CD4-positive, alpha-beta memory T cell (primary cell): ENCODE data around the gene CXCR4. TPM values are rescaled to one million over a fixed set of nuclear protein-coding genes. Genes with fewer than 3 reads are reported as not detected.

Source experiments
- CTCF ChIA-PET: fragments of 350-600 bp; sonication (Branson Sonifier 250); formaldehyde crosslinking; loops from one replicate; lab custom pipeline; 2021; ENCODE audit warnings: inconsistent platforms; ENCODE audit not compliant: partially characterized antibody; lab: Charles Lee
- POLR2A ChIA-PET: fragments of 350-600 bp; sonication (Branson Sonifier 250); formaldehyde crosslinking; loops from one replicate; lab custom pipeline; 2021; ENCODE audit not compliant: partially characterized antibody; lab: Charles Lee
- DNase-seq, 5 donors: peaks; one replicate each; pipeline versions ENCODE4 v3.0.0 to v3.0.0-alpha.2; 2020 to 2022; ENCODE audit warnings: mixed read lengths in 1 of 5
- H3K27ac ChIP-seq: one replicate; pipeline ENCODE4 v1.7.0; 2013; ENCODE audit warnings: low read depth, low read length
- H3K27me3 ChIP-seq: 2 replicates; pipeline ENCODE4 v1.7.0; 2013; ENCODE audit warnings: mild to moderate bottlenecking, low read length, moderate library complexity; ENCODE audit not compliant: insufficient read depth
- H3K36me3 ChIP-seq: 2 replicates; pipeline ENCODE4 v1.7.0; 2013; ENCODE audit warnings: mild to moderate bottlenecking, low read length, moderate library complexity; ENCODE audit not compliant: insufficient read depth
- H3K4me1 ChIP-seq: 2 replicates; pipeline ENCODE4 v1.7.0; 2013; ENCODE audit warnings: mild to moderate bottlenecking, low read length, moderate library complexity; ENCODE audit not compliant: insufficient read depth
- H3K4me3 ChIP-seq, 2 donors: one replicate each; pipeline ENCODE4 v1.7.0; 2013; ENCODE audit warnings: low read length in 2 of 2, mild to moderate bottlenecking in 1 of 2
- H3K9me3 ChIP-seq, 2 donors: one replicate each; pipeline ENCODE4 v1.7.0; 2013; ENCODE audit warnings: low read length in 2 of 2, control low read depth in 1 of 2; ENCODE audit not compliant: control insufficient read depth in 1 of 2
- H3K27ac Mint-ChIP-seq, 7 donors: one replicate each; pipeline ENCODE4 v1.8.0; 2020 to 2021; ENCODE audit warnings: mixed read lengths in 7 of 7, mild to moderate bottlenecking in 6 of 7, inconsistent platforms in 3 of 7, moderate library complexity in 3 of 7
- H3K27me3 Mint-ChIP-seq, 2 donors: one replicate each; pipeline ENCODE4 v1.8.0; 2020 to 2021; ENCODE audit warnings: mixed read lengths in 2 of 2
- H3K36me3 Mint-ChIP-seq, 2 donors: one replicate each; pipeline ENCODE4 v1.8.0; 2020 to 2021; ENCODE audit warnings: mixed read lengths in 2 of 2, inconsistent platforms in 1 of 2, mild to moderate bottlenecking in 1 of 2
- H3K4me1 Mint-ChIP-seq, 4 donors: one replicate each; pipeline ENCODE4 v1.8.0; 2020 to 2021; ENCODE audit warnings: mixed read lengths in 4 of 4, mild to moderate bottlenecking in 1 of 4
- H3K4me3 Mint-ChIP-seq, 8 donors: one replicate each; pipeline ENCODE4 v1.8.0; 2020 to 2021; ENCODE audit warnings: mixed read lengths in 8 of 8, mild to moderate bottlenecking in 7 of 8, moderate library complexity in 6 of 8, inconsistent platforms in 3 of 8
- H3K9me3 Mint-ChIP-seq, 8 donors: one replicate each; pipeline ENCODE4 v1.8.0; 2020 to 2021; ENCODE audit warnings: mixed read lengths in 8 of 8, mild to moderate bottlenecking in 5 of 8, inconsistent platforms in 3 of 8, moderate library complexity in 1 of 8
- intact Hi-C: fragments of 100-400 bp; cut with micrococcal nuclease; formaldehyde crosslinking; loops from one replicate; pipeline ENCODE4 v1.15.1; 2023
- polyA plus RNA-seq, 2 donors: library from polyadenylated mRNA; unstranded; fragments of 300-500 nt; fragmentation: Illumina TruSeq; gene quantifications; one replicate each; pipeline ENCODE4 v1.2.3, GENCODE V29; 2021
- total RNA-seq, 2 experiments: library from RNA; stranded (reverse); gene quantifications; one replicate each; pipeline ENCODE4 v1.2.3, GENCODE V29; 2021

CXCR4 gene
- total and polyA plus RNA-seq, 4 experiments from 2014 or later: 306 to 1,556 (median 338) TPM

DNA sequence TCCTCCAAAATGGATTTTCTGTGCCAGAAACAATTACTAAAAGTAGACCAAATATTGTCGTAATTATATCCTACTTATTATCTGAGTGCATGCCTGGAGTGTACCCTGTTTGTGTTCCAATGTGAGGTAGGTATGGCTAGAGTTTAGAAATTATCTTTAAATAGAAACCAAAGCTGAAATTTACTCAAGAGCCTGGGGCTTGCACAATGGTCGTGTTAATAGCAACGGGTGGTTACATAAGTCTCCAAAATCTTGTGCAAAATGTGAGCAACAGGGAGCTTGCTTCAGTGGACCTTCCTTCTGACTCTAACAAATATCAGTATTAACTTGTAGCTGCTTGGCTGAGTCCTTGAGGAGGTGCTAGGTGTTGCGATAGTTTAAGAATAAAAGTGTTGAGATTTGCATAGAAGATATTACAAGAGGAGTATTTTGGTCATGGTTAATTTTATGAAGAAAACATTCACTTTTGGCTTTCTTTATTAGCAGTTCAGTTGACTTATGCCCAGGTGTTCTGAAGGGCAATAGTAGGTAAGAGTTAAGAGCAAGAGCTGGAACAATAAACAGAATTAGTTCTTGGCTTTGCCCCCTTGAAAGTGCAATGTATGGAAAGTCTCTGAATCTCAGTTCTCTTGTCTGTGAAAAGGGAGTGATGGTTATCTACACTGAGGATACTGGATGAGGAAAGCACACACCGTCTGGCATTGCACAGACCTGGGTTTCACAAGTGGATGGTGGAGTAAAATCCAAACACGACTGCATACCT, 4.6 kb downstream of the CXCR4 start:
- ChIA-PET CTCF (interaction anchor here (0.7 to 1.6 kb wide), 3 partner anchors 57 to 271 kb away, joined by 3 read pairs; no protein-coding TSS in a partner anchor), POLR2A (interaction anchor here (0.5 to 3.5 kb wide), 10 partner anchors 16 to 271 kb away, joined by 3 to 34 read pairs (median 7); no protein-coding TSS in a partner anchor)
- Mint-ChIP-seq H3K4me3 (peak overlapping the region; percentile 23 to 94 (median 72)), H3K27ac (peak overlapping the region; percentile 44 to 99 (median 80)), H3K9me3 (peaks cover 0 to 14% (median 3%) of the 10 kb centered on the region in 8 donors), H3K27me3 (no peaks in the 10 kb centered on the region), H3K36me3 (peaks cover 38 to 51% of the 10 kb centered on the region in 2 donors), H3K4me1 (peaks cover 31 to 58% (median 39%) of the 10 kb centered on the region in 4 donors)
- Histone ChIP-seq H3K36me3 (peaks cover 31% of the 10 kb centered on the region), H3K4me1 (peaks cover 34% of the 10 kb centered on the region), H3K27ac (no peak overlapping the region), H3K27me3 (no peaks in the 10 kb centered on the region), H3K9me3 (no peaks in the 10 kb centered on the region), H3K4me3 (no peak overlapping the region)
- intact Hi-C loops: loop anchor here (5.0 kb wide), 1 partner anchor 46 kb away; no protein-coding TSS in a partner anchor
- DNase-seq: peak in 4 of 5 donors; percentile 34 to 61 (median 48)

DNA sequence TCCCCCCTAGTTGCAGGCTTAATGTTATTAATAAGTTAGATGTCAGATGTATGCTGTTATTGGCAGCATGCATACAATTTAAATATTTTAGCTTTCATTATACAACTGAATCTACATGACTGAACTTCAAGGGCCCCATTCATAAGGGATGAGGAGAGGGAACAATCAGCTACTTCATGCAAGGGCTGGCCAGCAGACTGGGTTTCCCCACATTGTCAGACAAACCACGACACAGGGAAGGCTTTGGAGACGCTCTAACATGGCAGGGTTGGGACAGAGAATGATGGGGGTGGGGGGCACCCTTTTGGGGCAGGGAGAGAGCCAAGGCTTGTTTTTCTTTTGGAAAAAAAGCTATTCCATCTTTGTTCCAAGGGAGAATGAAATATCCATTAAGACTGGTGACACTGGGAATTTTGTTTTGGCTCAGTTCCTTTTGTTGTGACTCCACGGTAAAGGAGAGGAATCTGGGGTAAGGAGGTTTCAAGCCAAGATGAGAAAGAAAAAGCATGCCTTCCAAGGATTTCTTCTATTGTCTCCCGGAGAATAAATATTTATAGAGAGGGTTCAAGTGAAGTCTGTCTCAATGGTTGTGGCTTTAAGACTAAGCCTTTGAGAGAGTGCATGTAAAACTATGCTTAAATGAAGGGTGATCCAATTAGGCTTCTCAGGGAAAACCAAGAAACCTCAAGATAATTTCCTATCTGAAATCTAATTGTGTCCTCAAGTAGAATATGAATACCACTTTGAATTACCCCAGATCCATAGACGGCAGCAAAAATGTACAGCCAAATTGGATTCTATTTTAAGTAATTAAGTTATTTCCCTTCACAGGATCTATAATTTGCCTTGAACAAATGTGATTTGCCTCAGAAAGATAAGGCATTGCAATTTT, 5.4 kb downstream of the CXCR4 start:
- intact Hi-C loops: loop anchor here (5.0 kb wide), 1 partner anchor 45 kb away; no protein-coding TSS in a partner anchor
- H3K4me3 Mint-ChIP-seq: peak overlapping the region in 4 of 8 donors; percentile 36 to 88 (median 56)
- H3K4me1 ChIP-seq: peaks cover 34% of the 10 kb centered on the region
- CTCF ChIA-PET: interaction anchor here (0.7 to 1.6 kb wide), 3 partner anchors 56 to 264 kb away, joined by 3 read pairs; no protein-coding TSS in a partner anchor
- no peaks in the 10 kb centered on the region for H3K27me3 Mint-ChIP-seq
- no peak overlapping the region for H3K4me3 ChIP-seq
- H3K27me3 ChIP-seq: no peaks in the 10 kb centered on the region
- DNase-seq: peak in 1 of 5 donors; percentile 42
- no peak overlapping the region for H3K27ac ChIP-seq
- H3K9me3 Mint-ChIP-seq: peaks cover 0 to 8% (median 0%) of the 10 kb centered on the region in 8 donors
- H3K27ac Mint-ChIP-seq: peak overlapping the region in 4 of 7 donors; percentile 79 to 99 (median 92)
- POLR2A ChIA-PET: interaction anchor here (0.6 to 3.5 kb wide), 11 partner anchors 17 to 271 kb away, joined by 3 to 34 read pairs (median 7); no protein-coding TSS in a partner anchor
- peaks cover 31% of the 10 kb centered on the region for H3K36me3 ChIP-seq
- no peaks in the 10 kb centered on the region for H3K9me3 ChIP-seq
- H3K36me3 Mint-ChIP-seq: peaks cover 38 to 44% of the 10 kb centered on the region in 2 donors
- peaks cover 31 to 50% (median 38%) of the 10 kb centered on the region in 4 donors for H3K4me1 Mint-ChIP-seq

DNA sequence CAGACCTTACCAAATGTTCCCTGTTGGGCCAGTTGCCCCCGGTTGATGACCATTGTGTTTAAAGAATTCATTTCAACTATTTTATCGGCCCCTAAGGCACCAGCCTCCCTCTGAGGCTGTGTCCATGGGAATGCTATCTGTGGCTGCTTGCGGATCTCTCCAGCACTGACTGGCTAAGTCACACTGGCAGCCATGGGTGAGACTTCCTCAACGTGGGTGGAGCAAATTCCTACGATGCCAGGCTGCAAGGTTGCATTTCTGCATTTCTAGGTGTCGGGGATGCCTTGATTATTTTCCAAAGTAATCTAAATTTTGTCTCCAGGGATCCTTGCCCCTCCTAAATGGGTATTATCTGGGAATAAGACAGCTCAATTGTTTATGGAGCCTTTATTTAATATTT, 6.2 kb downstream of the CXCR4 start:
- DNase-seq: no peak
- ChIA-PET POLR2A (interaction anchor here (0.8 to 3.5 kb wide), 6 partner anchors 18 to 272 kb away, joined by 3 to 34 read pairs (median 7); no protein-coding TSS in a partner anchor), CTCF (interaction anchor here (0.8 to 1.7 kb wide), 3 partner anchors 13 to 265 kb away, joined by 3 to 4 read pairs (median 3); no protein-coding TSS in a partner anchor)
- H3K9me3 Mint-ChIP-seq: peaks cover 0 to 5% (median 0%) of the 10 kb centered on the region in 8 donors
- no peak overlapping the region for H3K27ac ChIP-seq
- H3K36me3 ChIP-seq: peaks cover 31% of the 10 kb centered on the region
- no peaks in the 10 kb centered on the region for H3K27me3 ChIP-seq
- peak overlapping the region in 3 of 7 donors; percentile 27 to 70 (median 65) for H3K27ac Mint-ChIP-seq
- intact Hi-C loops: loop anchor here (5.0 kb wide), 1 partner anchor 44 kb away; no protein-coding TSS in a partner anchor
- peaks cover 34% of the 10 kb centered on the region for H3K4me1 ChIP-seq
- H3K4me1 Mint-ChIP-seq: peaks cover 31 to 43% (median 38%) of the 10 kb centered on the region in 4 donors
- no peaks in the 10 kb centered on the region for H3K9me3 ChIP-seq
- no peak overlapping the region for H3K4me3 ChIP-seq
- no peak overlapping the region for H3K4me3 Mint-ChIP-seq
- H3K36me3 Mint-ChIP-seq: peaks cover 36 to 38% of the 10 kb centered on the region in 2 donors
- no peaks in the 10 kb centered on the region for H3K27me3 Mint-ChIP-seq

DNA sequence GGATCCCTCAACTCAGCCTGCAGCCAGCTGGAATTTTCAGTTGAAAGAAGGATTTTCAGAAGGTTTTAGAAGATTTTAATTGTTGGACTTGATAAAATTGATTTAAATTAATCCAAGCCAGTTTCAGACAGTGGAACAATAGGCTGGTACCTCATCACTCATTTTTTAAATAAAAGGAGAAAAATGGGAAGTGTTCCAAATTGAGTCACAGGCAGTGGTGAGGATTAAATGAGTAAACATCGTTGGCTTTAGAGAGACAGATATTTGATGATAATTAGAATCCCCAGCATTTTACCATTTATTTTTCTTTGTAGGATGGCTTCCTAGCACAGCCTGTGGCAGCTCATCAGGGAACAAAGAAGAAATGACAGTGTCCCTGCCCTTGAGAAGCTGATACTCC, 7.4 kb downstream of the CXCR4 start:
- Mint-ChIP-seq H3K27me3 (no peaks in the 10 kb centered on the region), H3K9me3 (peaks cover 0 to 5% (median 0%) of the 10 kb centered on the region in 8 donors), H3K4me1 (peaks cover 29 to 34% (median 33%) of the 10 kb centered on the region in 4 donors), H3K4me3 (no peak overlapping the region), H3K36me3 (peaks cover 26 to 32% of the 10 kb centered on the region in 2 donors), H3K27ac (peak overlapping the region in 1 of 7 donors; percentile 55)
- CTCF ChIA-PET: interaction anchor here (1.7 kb wide), 1 partner anchor 197 kb away, joined by 4 read pairs; no protein-coding TSS in a partner anchor
- Histone ChIP-seq H3K9me3 (no peaks in the 10 kb centered on the region), H3K27me3 (no peaks in the 10 kb centered on the region), H3K4me1 (peaks cover 28% of the 10 kb centered on the region), H3K27ac (no peak overlapping the region), H3K4me3 (no peak overlapping the region), H3K36me3 (peaks cover 27% of the 10 kb centered on the region)
- DNase-seq: no peak
- POLR2A ChIA-PET: interaction anchor here (0.9 to 2.0 kb wide), 2 partner anchors 26 to 128 kb away, joined by 4 to 8 read pairs; no protein-coding TSS in a partner anchor
- intact Hi-C loops: loop anchor here (5.0 kb wide), 1 partner anchor 43 kb away; no protein-coding TSS in a partner anchor

DNA sequence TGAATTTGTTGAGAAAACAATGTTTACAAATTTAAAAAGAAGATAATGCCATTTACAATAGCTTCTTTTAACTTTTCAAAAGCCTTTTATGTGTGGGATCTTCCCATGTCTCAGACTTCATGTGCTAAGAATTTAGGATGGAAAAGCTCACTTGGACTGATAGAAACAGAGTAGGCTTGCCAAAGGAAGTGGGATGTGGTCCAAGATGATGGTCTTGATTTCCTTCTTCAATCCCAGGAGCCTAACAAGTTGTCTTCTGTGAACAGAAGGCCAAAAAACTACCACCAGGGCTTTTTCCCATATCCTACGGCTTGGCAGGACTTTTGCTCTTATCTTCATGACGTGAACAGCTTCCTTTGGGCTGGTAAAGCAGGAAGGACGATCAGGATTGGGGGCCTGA, 9.5 kb downstream of the CXCR4 start:
- peaks cover 0 to 5% (median 0%) of the 10 kb centered on the region in 8 donors for H3K9me3 Mint-ChIP-seq
- intact Hi-C loops: no loop called here
- Histone ChIP-seq H3K27ac (no peak overlapping the region), H3K36me3 (peaks cover 6% of the 10 kb centered on the region), H3K4me1 (peaks cover 7% of the 10 kb centered on the region), H3K27me3 (no peaks in the 10 kb centered on the region), H3K4me3 (no peak overlapping the region), H3K9me3 (no peaks in the 10 kb centered on the region)
- no peaks in the 10 kb centered on the region for H3K27me3 Mint-ChIP-seq
- no peak for DNase-seq
- H3K4me1 Mint-ChIP-seq: peaks cover 11 to 14% (median 13%) of the 10 kb centered on the region in 4 donors
- POLR2A ChIA-PET: interaction anchor here (0.6 to 1.3 kb wide), 3 partner anchors 24 to 148 kb away, joined by 3 to 4 read pairs (median 3); no protein-coding TSS in a partner anchor
- peaks cover 7 to 12% of the 10 kb centered on the region in 2 donors for H3K36me3 Mint-ChIP-seq
- H3K4me3 Mint-ChIP-seq: no peak overlapping the region
- H3K27ac Mint-ChIP-seq: peak overlapping the region in 1 of 7 donors; percentile 13
- CTCF ChIA-PET: interaction anchor here (1.0 to 2.0 kb wide), 2 partner anchors 27 to 271 kb away, joined by 3 to 4 read pairs; no protein-coding TSS in a partner anchor
